Measurements from ENCODE around the gene DCXR. TPM values are rescaled to one million over a fixed set of nuclear protein-coding genes. Genes with fewer than 3 reads are reported as not detected.

DCXR gene
- total RNA-seq, 1 experiment from 2014 or later = 75.1 TPM

DNA sequence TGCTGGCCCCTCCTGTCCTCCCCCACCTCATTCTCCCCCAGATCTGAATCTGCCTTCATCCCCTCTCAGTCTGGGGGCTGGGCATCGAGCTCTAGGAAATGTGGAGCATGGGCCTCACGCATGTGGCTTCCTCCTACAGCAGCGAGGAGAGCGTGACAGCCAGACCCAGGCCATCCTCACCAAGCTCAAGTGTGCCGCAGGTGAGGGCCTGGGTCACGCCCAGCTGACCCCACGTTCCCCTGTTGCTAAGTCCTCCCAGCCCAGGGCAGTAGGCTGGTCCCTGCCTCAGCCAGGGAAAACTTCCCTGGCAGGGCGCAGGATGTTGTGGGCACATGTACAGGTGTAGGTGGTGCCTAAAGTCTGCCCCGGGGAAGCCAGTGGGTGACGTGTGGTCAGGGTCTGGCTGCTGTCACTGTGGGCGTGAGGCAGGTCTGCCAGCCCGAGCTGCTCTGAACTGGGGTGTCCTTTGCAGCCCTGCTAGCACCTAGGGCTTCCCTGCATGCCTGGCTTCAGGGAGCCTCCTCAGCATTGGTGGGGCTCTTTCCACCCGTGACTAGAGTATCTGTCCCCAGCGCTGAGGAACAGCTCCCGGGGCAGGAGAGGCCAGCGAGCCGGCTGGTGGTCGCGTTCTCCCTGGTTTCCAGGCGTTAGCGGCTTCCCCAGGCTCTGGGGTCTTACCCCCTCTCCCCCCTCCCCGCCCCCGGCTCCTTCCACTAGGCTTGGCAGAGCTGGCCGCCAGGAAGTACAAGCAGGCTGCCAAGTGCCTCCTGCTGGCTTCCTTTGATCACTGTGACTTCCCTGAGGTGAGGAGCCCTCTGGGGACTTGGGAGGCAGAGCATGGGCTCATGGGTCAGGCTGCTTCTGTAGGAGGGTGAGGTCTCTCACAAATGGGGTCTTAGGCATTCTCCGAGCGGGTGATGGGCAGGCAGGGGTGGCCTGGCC lies 17.8 kb upstream of the DCXR start:
- DNase-seq (ENCODE audit: low read depth) = no peak

DNA sequence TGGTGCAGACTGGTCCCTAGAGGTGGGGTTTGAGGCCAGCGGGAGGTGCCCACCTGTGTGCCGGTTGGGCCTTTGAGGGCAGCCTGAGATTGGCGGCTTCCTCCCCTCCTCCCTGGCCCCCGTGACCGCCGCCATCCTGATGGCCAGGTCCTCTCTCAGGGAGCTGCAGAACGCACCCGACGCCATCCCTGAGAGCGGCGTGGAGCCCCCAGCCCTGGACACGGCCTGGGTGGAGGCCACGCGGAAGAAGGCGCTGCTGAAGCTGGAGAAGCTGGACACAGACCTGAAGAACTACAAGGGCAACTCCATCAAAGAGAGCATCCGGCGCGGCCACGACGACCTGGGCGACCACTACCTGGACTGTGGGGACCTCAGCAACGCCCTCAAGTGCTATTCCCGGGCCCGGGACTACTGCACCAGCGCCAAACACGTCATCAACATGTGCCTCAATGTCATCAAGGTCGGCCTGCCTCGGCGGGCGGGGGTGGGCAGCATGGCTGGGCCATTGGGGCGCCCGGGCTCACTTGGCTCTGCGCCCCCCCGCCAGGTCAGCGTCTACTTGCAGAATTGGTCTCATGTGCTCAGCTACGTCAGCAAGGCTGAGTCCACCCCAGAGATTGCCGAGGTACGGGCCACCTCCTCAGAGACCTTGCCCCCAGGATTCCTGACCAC lies 17.0 kb upstream of the DCXR start:
- DNase-seq (ENCODE audit: low read depth) = no peak

DNA sequence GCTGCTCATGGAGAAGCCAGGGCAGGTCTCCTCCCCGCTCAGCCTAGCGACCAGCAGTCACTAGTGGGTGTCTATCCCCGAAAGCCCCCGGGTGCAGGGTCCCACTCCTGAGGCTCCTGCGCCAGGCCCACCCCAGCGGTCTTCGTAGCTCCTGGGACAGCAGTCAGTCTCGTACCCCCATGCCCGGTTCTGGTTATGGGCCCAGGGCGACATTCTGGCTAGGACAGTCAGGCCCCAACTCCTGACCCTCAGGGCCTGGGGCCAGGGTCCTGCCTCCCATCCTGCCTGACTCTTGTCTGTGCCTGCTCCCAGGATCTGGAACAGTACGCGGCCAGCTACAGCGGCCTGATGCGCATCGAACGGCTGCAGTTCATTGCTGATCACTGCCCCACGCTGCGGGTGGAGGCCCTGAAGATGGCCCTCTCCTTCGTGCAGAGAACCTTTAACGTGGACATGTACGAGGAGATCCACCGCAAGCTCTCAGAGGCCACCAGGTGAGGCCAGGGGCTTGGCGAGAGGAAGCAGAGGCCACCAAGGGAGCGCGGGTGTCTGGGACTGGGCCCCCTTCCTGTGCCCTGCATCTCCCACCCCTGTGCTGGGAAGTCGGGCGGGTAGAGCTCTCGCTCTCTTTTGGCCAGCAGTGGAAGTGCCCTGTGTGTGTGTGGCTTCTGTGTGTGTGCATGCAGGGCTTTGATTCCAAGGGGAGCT lies 16.2 kb upstream of the DCXR start:
- DNase-seq (ENCODE audit: low read depth) = no peak

DNA sequence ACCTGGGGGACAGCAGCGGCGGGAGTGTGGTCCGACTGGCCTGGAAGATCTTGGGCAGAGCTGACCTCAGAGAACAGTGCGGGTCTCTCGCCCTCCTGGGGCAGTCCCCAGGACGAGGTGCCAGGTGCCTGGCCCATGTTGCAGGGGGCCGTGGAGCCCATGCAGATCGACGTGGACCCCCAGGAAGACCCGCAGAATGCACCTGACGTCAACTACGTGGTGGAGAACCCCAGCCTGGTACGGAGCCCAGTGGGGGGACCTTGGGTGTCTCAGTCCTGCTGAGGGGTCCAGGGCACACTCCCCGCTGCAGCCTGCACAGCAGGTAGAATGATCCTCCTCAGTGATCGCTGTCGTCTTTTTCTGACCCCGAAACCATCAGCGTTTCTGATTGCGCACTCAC lies 15.6 kb upstream of the DCXR start:
- DNase-seq (ENCODE audit: low read depth) = no peak

DNA sequence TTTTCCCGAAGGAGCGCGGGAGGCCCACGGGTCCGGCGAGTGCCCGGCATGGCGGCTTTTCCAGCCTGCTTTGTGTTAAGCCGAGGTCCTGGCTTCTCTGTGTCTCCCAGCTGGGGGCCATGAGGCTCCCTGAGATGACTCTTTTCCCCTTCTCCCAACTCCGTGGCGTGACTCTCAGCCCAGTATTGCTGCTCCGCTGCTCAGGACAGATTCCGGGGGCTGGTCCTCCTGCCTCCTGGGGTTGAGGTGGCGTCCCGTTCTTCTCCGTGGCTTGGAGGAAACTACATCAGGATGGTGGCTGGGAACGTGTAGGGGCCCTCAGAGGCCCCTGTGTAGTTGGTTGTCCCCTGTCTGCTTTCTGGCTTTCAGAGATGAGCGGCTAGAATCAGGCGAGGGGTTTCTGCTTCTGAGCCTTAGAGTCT lies 15.2 kb upstream of the DCXR start:
- DNase-seq (ENCODE audit: low read depth) = no peak

DNA sequence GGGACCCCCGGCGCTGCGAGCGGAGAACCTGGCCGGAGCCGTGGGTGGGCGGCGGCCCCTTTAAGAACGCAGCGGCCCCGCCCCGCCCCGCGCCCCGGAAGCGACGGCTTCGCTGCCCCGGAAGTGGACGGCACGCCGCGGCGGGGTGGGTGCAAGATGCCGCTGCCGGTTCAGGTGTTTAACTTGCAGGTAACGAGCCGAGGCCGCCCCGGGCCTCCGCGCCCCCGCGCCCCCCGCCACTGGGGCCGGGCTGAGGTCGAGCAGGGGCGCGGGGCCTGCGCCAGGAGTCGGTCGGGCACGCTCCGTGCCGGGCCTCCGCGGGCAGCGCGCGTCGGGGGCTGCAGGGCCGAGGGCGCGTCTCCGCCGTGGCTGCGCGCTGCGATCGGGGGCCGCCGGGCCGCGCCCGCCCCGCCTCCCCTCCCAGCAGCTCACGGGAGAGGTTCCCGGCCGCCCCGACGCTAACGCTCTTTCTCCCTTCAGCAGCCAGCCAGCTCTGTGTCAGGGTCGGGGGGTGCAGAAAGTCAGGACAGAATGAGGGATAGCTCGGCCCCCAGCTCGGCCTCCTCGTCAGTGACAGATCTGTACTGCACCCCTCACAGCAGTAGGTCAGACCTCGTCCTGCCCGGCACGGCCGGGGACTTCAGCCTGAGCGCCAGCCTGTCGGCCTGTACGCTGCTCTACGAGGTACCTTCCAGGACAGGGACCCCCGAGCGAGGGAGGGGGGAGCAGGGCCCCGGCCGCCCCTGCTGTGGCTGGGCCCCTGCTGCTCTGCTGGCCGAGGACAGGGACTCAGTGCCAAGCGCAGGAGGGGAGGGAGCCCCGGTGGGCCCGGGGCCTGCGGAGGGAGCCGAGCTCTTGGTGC lies 14.5 kb upstream of the DCXR start, which contains the start of the genes GPS1 and RFNG:
Gene GPS1, plus strand, starts transcription at position 123 of the 862 bp plus-strand sequence. Its CDS starts 34 bp downstream, at position 157.
Gene RFNG, minus strand, starts transcription at position 36 of the 862 bp plus-strand sequence. CDS start 45 bp downstream, outside the sequence.
- DNase-seq (ENCODE audit: low read depth) = no peak

DNA sequence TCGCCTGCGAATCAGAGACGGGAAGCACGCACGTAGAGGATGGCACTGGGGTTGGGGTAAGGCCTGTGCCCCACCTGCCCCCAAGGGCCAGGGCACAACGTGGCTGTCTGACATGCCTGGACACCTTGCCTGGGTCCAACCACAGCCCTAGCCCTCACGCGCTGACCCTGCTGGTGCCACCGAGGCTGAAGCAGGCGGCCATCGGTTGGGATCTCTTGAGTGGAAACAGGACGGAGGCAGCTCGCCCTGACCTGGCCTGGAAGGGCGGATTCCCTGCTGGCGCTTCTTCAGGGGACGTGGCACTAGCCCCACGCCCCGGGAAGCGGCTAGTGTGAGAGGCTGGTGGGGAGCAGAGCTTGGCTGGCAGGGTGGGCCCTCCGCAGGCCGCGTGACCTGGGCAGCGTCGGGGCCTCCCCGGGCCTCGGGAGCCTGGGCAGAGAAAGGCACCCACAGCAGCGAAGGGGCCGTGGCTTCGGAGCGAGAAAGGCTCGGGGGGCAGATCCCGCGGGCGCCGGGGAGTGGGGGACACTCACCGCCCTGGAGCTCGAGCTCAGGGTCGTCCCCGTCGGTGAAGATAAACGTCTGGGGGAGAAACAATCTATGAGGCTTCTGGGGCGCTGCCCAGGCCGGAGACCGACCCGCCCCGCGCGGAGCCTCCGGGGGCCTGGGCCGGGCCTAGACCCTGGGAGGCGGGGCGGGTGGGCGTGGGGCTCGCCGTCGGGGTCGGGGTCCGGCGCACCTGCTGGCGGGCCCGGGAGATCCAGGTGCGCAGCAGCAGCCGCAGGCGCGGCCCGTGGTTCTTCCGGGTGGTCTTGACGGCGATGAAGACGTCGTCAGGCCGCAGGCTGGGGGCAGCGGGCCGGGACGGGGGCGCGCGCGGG lies 13.5 kb upstream of the DCXR start:
- no peak for DNase-seq (ENCODE audit: low read depth)

DNA sequence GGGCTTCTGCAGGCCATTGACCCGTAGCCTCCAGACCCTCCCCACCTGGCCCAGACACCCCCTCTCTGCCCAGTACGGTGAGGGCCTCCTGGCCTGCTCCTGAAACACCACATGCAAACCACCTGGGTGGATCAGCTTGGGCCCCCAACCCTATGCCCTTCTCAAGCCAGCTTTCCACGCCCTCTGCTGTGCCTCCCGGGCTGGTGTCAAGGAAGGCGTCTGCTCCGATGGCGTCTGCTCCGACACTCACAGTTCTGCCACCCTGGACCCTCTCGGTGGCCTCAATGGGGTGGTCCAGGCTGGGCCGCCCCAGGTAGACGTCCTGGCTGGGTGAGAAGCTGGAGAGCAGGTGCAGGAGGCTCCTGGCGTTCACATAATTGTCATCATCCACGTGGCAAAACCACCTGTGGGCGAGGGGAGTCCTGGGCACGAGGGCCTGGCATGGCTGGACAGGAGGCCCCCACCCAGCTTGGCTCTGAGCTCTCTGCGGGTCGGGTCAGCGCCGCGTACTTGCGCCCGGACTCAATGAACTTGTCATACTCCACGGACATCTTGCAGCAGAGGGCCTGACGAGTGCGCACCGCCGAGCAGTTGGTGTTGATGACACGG lies 12.8 kb upstream of the DCXR start:
- no peak for DNase-seq (ENCODE audit: low read depth)

DNA sequence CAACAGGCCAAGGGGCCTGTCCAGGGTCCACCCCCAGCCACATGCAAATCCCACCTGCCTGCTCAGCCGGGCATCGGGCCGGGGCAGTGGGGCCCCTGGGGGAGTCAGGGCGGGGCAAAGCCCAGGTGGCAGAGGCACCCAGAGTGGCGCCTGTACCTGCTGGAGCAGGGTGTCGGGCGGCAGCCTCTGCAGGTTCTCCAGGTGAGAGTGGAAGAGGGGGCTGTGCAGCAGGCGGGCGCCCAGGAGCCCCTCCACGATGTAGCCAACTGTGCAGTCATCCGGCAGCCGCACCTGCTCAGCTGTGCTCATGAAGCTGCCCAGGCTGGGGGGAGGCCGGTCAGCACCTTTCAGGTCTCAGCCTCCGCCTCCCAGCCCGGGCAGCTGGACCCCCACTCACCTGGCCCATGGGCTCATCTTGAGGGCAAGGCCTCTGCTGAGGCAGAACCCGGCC lies 12.0 kb upstream of the DCXR start:
- DNase-seq (ENCODE audit: low read depth) = no peak

DNA sequence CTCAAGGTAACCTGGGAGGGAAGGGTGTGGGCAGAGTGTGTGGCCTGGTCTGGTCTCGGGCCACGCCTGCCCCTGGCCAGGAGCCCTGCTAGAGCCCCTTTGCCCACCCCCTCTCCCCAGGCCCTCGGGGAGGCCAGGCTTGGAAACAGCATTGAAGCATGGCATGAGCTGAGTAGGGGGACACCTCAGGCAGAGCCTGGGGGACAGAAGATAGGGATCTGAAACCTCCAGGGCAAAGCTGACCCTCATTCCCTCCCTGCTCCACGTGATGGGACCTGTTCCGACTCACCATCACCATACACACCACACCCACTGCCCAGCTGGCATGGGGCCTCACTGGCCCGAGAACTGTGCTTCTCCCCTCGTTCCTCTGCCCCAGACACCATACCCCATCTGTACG lies 11.6 kb upstream of the DCXR start:
- DNase-seq (ENCODE audit: low read depth) = no peak

DNA sequence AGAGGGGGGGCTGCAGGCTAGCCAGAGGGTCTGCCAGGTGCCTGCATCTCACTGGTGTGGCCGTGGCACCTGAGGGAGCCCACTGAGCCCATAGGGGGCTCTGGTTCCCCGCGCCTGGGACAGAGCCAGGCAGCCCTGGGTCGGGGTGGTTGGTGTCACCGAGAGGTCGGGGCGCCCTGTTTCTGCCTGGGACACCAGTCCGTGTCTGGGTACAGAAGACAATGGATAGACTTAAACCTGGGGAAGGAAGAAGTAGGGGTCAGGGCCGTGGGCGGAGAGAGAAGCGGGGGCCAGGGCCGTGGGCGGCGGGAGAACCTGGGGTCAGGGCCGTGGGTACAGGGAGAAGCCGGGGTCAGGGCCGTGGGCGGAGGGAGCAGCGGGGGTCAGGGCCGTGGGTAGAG lies 11.1 kb upstream of the DCXR start:
- DNase-seq (ENCODE audit: low read depth) = no peak

DNA sequence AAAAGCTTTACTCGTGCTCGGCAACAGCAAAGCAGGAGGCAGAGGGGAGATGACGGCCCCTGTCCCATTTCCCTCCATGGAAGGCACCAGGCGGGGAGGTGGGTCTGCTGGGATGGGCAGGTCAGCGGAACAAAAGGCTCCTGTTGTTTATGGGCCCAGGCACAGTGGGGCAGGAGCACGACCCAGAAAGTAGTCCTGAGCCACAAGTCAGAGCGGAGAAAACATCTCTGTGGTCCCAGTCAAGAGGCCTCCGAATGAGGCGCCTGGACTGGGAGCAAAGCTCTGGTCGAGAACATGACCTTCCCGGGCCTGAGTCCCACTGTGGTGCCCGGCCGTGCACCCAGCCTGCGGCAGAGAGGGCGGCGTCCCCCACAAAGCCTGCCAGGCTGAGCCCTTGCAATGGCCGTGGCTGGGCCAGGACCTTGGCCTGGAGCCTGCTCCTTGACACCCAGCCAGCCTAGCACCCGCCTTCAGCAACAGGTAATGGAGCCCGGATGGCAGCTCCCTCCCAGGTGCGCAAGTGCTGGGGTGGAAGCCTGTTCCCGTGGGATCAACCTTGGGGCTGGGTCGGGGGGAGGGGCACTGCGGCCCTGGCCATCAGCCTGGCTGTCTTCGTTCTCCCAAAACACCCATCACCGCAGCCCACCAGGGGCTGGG lies 10.5 kb upstream of the DCXR start:
- DNase-seq (ENCODE audit: low read depth) = no peak

DNA sequence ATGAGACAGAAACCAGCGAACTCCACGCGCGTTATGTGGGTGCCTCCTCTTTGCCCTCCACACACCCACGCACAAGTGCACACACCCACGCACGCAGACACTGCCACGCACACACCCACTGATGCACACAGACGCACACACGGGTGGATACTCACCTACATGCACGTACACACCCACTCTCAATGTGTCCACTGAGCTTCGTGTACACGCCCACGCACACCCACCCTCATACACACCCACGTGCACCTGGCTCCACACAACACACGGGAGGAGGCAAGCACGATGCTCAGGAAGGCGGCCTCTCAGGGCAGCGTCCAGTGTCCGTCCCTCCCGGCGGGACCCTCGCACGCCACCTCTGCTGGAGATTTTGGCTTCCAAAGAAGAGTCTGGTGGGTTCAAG lies 9.9 kb upstream of the DCXR start:
- no peak for DNase-seq (ENCODE audit: low read depth)

DNA sequence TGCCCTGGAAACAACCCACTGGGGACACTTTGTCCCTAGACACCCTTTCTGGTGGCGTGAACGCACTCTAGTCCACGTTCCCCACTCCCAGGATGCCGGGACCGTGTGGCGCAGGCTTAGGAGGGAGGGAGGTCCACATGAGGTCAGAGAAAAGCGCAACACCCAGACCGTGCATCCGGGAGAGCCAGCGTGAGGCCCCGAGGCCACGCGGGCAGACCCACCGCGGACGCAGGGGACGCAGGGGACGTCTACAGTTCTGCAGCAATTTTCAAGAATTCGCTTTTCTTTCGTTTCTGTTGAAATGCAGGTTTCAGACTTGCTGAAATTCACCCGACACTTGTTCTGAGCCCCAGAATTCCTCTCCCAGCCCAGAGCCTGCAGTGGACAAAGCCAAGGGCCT lies 9.4 kb upstream of the DCXR start:
- DNase-seq (ENCODE audit: low read depth) = no peak

DNA sequence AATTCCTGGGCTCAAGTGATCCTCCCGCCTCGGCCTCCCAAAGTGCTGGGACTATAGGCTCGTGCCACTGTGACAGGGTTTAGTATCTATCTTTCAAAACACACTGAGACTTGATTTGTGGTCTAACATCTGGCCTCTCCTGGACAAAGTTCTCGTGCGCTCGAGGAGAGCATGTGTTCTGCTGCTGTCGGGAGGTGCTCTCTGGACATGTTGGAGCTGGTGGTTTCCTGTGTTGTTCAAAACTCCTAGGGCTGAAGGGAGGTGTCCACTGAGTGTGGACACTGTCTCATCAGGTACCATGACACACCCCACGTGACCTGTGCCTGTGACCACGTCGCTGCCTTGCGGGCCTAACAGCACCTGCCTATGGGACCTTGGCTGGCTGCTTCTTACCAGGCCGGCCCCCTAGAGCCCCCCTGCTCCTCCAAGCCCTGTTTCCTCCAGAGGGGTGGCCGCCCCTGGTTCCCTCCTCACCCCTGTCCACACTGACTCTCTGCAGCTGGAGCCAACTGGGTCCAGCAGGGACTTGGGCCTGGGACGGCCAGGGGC lies 8.5 kb upstream of the DCXR start:
- DNase-seq (ENCODE audit: low read depth) = no peak

DNA sequence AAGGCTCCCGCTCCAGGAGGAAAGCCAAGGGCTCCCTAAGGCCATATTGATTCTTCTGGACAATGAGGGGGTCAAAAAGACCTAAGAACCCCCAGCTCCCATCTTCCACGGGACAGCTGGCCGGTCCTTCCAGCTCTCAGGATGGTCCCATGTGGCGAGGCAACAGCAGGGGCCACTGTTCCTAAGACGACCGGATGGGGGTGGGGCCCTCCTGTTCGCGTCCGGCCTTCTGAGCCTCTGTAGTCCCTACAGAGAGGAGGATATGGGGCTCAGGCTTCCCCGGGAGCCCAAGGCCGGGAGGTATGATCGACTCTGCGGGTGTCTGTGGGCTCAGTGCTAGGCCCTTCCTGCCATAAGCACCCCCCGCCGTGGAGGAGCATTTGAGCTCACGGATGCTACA lies 6.0 kb upstream of the DCXR start:
- no peak for DNase-seq (ENCODE audit: low read depth)

DNA sequence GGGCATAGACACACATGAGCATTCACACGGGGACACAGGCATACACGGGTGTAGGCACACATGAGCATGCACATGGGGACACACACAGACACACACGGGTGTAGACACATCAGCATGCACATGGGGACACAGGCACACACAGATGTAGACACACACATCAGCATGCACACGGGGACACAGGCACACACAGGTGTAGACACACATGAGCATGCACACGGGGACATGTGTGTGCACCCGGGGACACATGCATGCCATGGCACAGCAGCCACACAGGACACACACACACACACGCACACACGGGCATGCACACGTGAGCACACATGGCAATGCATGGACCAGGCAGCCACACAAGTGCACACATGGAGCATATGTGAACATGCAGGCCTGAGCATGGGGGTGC lies 5.2 kb upstream of the DCXR start:
- DNase-seq (ENCODE audit: low read depth) = no peak

DNA sequence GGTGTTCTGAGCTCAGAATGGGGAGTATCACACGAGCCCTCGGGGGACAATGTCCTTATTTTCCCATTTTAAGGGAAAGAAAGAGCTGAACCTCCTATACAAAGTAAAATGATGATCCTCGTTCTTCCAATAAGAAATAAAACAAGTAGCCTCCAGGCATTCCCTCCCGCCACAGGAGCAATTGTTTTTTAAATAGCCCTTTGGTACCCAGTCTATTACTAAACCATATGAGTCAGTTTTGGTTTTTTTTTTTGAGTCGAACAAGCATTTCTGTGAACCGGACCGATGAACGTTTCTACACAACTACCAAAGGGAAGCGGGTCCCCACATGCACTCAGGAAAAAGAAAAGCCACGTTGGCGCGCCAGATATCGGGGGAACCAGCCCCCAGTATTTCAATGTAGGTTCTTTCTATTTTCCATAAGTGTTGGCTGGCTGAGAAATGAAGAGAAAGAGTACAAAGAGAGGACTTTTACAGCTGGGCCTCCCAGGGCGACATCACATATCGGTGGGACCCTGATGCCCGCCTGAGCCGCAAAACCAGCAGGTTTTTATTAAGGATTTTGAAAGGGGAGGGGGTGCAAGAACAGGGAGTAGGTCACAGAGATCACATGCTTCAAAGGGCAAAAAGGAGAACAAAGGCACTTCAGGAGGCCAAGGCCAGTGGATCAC lies 3.8 kb upstream of the DCXR start:
- no peak for DNase-seq (ENCODE audit: low read depth)

Data from HT1080 (cell line).